Measurements from ENCODE around the gene PHACTR4.
"Not testable (repeated sequence)": the region's sequence is repeated elsewhere in the genome, so short reads cannot be mapped to it uniquely, and the experiment has no call there.

PHACTR4 gene

GRCh38 chr1:28525002-28525642, 155.6 kb downstream of the PHACTR4 start:
- DNase-seq (ENCODE audit: low spot score) = not testable (repeated sequence)

- no peak for DNase-seq (ENCODE audit: low spot score)
These were observed 157.3 kb downstream of the PHACTR4 start for GRCh38 chr1:28526886-28527285.

- DNase-seq (ENCODE audit: low spot score) = no peak
These were observed 160.9 kb downstream of the PHACTR4 start for GRCh38 chr1:28530456-28530855.

DNA sequence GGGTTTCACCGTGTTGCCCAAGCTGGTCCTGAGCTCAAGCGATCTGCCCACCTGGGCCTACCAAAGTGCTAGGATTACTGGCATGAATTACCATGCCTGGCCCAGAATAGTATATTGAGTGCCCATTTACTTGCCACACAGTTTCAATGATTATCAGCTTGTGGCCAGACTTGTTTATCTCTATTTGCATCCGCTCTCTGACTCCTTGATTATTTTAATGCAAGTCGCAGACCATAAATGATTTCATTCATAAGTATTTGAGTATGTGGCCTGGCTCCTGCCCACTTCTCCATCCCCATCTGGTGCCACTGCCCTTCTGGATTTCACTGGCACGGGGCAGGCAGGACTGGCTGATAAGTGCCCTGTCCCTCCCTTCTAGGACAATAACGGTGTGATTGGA, 165.1 kb downstream of the PHACTR4 start:
- DNase-seq (ENCODE audit: low spot score) = no peak

DNA sequence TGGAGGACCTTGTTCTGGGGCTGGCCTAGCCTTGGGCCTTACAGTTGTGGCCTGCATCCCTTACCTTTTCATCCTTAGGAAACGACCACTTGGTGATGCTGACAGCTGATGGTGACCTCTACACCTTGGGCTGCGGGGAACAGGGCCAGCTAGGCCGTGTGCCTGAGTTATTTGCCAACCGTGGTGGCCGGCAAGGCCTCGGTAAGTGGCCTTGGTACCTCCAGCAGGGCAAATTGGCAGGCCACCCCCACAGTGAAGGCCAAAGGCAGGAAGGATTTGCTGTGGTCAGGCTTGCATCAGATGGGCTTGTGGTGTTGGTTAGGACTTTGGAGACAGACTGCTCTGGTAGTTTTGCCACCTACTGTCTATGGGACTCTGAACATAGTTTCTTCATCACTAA, 165.6 kb downstream of the PHACTR4 start:
- no peak for DNase-seq (ENCODE audit: low spot score)

DNA sequence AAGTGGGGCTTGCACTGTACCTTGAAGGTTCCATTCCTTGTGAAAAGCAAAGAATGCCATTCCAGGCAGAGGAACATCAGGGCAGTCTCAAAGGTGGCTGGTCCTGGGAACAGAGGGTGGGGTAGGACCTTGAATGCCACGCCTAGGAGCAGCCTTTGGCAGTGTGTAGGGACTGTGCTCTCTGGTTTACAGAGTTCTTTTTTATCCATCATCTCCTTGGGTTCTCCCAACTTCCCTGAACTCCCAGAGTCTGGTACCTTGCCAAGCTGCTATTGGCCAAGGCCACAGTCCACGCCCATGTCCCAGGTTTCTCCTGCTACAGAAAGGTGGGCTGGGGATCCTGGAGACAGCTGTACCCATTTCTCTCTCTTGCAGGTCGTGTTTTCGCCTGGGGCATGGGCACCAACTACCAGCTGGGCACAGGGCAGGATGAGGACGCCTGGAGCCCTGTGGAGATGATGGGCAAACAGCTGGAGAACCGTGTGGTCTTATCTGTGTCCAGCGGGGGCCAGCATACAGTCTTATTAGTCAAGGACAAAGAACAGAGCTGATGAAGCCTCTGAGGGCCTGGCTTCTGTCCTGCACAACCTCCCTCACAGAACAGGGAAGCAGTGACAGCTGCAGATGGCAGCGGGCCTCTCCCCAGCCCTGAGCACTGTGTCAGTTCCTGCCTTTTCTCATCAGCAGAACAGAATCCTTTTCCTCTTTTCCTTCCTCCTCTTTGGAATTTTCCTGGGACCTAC, 168.1 kb downstream of the PHACTR4 start:
- DNase-seq (ENCODE audit: low spot score) = no peak

DNA sequence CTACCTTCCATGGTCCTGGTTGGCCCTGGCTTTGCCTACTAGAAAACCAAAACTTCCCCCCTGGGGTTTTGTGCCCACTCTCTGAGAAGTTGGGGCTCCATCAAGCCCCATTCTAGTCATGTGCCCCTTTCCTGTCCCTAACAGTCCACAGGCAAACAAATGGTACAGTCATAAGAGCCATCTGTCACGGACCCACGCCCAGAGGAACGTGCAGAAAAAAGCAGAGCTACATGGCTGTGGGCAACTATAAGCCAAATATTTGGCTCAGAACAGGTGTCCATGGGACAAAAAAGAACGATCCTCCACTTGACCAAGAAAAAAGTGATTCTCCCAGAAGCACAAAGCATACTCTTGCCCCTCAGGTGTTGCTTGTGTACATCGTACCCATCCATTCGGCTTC, 168.7 kb downstream of the PHACTR4 start:
- DNase-seq (ENCODE audit: low spot score) = no peak

- no peak for DNase-seq (ENCODE audit: low spot score)
These were observed 171.1 kb downstream of the PHACTR4 start for GRCh38 chr1:28540651-28541050.

- not testable (repeated sequence) for DNase-seq (ENCODE audit: low spot score)
These were observed 172.0 kb downstream of the PHACTR4 start for GRCh38 chr1:28541414-28542015.

GRCh38 chr1:28545246-28545628, 175.7 kb downstream of the PHACTR4 start:
- no peak for DNase-seq (ENCODE audit: low spot score)

DNA sequence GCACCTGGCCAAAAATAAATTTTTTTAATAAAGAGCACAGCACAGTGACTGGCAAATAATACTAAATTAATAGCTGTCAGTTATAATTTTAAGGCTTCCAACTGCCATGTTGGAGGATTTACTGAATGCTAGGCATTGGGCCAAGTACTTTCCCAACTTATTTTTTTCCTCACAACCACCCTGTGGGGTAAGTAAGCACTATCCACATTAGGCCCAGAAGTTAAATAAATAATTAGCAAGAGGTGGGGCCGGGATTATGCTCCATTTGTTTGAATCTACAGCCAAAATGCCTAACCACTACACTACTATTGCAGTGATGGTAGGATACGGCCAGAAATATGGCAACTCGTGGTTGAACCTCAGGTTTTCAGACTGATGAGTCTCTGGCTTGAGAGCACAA, 178.8 kb downstream of the PHACTR4 start:
- DNase-seq (ENCODE audit: low spot score) = no peak
